ENCODE results near the gene MALT1.
A peak's percentile ranks its signal among the peaks of the same experiment; 100 is the strongest.

The MALT1 gene

DNA sequence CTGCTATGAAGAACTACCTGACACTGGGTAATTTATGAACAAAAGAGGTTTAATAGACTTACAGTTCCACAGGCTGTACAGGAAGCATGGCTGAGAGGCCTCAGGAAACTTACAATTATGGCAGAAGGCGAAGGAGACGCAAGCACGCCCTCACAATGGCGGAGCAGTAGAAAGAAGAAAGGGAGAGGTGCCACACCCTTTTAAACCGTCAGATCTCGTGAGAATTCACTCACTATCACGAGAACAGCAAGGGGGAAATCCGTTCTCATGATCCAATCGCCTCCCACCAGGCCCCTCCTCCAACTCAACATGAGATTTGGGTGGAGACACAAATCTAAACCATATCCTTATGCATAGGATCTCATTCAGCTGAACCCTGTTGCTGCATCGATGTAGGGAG is 108.8 kb downstream of the MALT1 start:
- DNase-seq: no peak

DNA sequence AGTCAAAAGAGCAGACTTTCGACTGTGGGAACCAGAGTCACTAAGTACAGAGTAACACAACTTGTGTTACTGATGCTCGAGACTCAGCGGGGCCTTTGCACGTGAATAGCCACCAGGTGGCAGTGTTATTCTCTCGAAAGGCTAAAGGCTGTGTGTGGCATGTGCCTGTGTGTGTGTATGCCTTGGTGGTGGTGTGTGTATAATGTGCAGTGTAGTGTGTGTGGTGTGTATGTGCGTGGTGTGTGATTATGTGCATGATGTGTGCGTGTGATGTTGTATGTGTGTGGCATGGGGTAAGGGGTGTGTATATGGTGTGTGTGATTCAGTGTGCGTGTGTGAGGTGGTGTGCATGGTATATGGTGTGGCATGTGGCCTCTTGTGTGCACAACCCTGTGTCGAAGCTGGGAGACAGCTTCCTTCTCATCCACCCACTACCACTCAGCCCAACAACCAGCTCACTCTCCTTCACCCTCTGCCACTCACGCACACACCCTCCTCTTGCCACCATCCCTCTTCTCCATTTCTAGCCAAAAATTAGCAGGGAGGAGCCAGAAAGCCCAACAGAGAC is 110.4 kb downstream of the MALT1 start:
- peak; percentile 57 for DNase-seq

- DNase-seq: no peak
Observed at GRCh38 chr18:58784601-58785137, 113.4 kb downstream of the MALT1 start.

- no peak for DNase-seq
Observed at GRCh38 chr18:58785171-58785805, 114.0 kb downstream of the MALT1 start.

DNA sequence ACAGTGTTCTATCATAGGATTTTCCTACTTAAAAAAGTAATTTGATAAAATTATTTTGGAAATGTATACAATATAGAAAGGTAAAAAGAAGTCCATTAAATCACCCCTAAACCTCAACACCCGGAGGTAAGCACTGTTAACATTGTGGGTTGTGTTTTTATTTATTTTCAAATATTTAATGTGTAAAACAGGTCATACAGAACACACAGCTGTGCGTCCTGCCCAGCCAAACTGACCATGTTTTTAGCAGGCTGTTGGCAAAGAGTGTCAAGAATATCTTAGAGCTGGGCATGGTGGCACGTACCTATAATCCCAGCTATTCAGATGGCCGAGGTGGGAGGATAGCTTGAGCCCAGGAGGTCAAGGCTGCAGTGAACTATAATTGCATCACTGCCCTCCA is 114.6 kb downstream of the MALT1 start:
- DNase-seq: no peak

- no peak for DNase-seq
Observed at GRCh38 chr18:58787536-58788149, 116.4 kb downstream of the MALT1 start.

DNA sequence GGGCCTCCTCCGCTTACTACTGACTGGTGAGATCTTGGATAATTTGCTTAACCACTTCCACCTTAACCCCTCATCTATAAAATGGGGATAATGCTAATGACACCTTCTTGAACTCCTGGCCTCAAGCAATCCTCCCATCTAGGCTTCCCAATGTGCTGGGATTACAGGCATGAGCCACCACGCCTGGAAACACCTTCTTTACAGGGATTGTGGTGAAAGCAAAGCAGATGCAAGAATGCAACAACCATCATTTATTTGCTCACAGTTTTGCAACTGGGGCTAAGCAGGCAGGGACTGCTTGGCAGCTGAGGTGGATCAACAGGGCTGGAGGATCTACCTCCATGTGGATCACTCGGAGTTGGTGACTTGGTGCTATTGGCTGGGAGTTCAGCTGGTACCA is 117.2 kb downstream of the MALT1 start:
- DNase-seq: no peak

DNA sequence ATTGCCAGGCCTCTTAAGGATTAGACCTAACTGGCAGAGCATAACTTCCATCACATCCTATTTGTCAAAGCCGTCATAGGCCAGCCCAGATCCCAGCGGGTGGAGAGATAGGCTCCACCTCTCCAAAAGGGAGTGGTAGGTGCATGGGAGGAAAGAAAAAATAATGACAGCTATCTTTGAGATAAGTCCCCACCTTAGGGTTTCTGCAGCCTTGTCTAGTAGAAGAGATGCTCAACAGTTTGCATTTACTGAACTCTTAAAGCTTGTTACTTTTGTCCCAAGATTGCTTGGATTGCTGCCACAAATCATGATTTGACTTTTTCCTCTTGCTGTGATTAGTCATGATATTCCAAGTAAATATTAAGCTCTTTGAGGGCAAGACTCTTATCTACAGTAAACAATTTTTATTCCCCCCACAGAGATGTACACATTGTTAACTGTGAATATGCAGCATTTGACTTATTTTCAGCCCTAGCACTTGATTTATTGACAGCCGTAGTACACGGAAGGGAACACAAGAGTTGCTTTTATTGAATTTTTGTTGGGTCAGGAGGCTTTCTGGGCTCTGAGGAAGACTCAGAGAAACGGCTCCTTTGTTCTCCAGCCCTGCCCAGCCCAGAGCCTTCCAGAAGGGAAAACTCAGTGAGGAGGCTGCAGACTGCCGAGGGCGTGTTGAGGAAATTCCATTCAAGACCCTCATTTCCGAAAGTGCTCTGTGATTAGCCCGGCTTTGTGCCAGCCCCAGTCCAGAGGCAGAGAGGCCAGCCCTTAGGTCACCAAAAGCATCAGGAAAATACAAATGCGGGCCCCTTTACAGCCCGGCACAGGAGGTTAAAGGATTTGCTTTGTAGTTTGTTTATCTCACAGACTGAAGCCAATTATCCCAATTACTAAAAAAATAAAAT is 118.0 kb downstream of the MALT1 start:
- no peak for DNase-seq

DNA sequence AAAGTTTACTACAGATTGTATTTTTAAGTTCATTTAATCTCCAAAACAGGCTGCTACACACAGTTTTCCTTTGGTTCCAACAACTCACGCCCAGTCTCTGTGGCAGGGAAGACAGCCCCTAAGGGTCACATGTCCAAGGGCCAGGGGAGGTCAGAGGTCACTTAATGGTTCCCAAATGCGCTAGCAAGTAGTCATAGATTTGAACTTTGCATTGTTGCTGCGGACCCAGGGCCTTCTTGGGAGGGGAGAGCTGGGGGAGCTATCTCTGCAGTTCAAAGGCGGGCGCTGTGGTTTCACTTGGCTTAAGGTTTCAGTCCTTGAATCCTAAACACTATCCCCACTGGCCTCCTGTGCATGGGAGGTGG is 118.6 kb downstream of the MALT1 start:
- no peak for DNase-seq

GRCh38 chr18:58792086-58792485 is 120.8 kb downstream of the MALT1 start:
- DNase-seq: no peak

DNA sequence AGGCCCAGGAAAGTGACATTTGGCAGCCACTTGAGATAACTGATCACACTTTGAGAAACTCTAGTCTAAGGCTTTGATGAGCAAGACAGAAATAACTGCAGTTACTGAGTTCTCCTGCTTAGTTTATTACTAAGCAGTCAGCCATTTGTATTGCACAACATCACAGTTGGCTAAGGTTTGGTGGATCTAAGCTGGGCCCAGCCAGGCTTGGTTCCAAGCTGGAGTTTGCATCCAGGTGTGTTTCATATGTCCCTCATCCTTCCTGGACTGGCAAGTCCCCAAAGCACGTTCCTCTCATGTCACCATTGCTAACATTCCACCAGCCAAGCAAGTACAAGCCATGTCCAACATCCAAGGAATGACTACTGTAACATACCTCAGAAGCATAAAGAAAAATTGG is 122.1 kb downstream of the MALT1 start:
- no peak for DNase-seq

- DNase-seq: no peak
Observed at GRCh38 chr18:58796220-58796619, 125.0 kb downstream of the MALT1 start.

- no peak for DNase-seq
Observed at GRCh38 chr18:58800582-58800981, 129.3 kb downstream of the MALT1 start.

GRCh38 chr18:58802959-58803358 is 131.7 kb downstream of the MALT1 start:
- no peak for DNase-seq

GRCh38 chr18:58803978-58804377 is 132.7 kb downstream of the MALT1 start:
- no peak for DNase-seq

All from NCI-H510A (cell line).